Measurements from ENCODE around the gene NRL.

DNA sequence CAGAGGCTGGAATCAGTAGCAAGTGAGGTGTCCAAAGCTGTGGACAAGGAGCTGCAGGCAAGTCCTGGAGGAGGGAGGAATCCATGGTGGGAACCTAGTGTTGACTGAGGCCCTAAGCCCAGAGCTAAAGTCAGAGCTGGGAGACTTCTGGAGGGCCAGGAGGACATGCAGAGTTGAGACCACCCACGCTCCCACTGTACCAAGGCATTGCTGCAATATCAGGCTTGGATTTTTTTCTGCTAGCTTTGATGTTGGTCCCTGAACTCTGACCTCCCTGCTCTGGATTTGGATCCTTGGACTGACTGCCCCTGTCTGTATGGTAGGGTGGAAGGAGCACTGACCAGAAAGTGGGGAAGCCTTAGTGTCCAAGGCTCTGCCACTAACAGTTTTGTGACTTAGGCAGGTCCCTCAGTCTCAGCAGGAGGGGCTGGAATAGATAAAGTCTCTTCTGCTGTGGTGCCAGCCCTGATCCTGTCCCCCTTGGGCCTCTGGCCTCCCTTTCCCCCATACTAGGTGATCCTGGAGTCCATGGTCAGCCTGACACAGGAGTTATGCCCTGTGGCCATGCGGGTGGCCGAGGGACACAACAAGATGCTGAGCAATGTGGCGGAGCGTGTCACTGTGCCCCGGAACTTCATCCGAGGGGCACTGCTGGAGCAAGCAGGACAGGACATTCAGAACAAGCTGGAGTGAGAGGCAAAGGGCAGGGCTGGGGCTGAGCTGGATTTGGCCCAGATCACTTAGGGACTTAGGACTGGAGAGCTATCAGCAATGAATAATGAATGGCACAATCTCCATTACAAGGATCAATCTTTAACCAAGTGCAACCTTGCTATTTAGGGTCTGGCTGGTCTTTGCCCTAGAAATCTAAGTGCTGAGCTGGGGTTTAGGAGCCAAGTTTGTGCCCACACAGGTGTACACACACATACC, 53.5 kb downstream of the NRL start:
- TF ChIP-seq CTCF (IDR thresholded peaks at IDR 0.05) = no peak
- no peak for TF ChIP-seq ZFX (IDR thresholded peaks at IDR 0.05; ENCODE audit: borderline replicate concordance)

All from 22Rv1 (cell line).